ENCODE data around the gene CSPG5.

- TF ChIP-seq CTCF (IDR thresholded peaks at IDR 0.05) (no peak), POLR2A (IDR thresholded peaks at IDR 0.05) (no peak)
These were observed 38.7 kb upstream of the CSPG5 start for GRCh38 chr3:47617086-47618010.
